Stomach smooth muscle (tissue), 2 donors: ENCODE data around the gene ZSWIM3.
"Not testable (repeated sequence)": the region's sequence is repeated elsewhere in the genome, so short reads cannot be mapped to it uniquely, and the experiment has no call there.

Experiments used
- H3K27ac ChIP-seq: one replicate; pipeline ENCODE4 v1.7.0; 2013; ENCODE audit warnings: mild to moderate bottlenecking, low read length, inconsistent platforms
- H3K27me3 ChIP-seq, 2 donors: one replicate each; pipeline ENCODE4 v1.7.0; 2013; ENCODE audit warnings: low read length in 2 of 2; ENCODE audit not compliant: insufficient read depth in 2 of 2, control insufficient read depth in 1 of 2
- H3K36me3 ChIP-seq, 2 donors: one replicate each; pipeline ENCODE4 v1.7.0; 2013; ENCODE audit warnings: low read length in 2 of 2; ENCODE audit not compliant: control insufficient read depth in 2 of 2, insufficient read depth in 2 of 2
- H3K4me1 ChIP-seq: one replicate; pipeline ENCODE4 v1.7.0; 2013; ENCODE audit warnings: low read length; ENCODE audit not compliant: control insufficient read depth, insufficient read depth
- H3K4me3 ChIP-seq, 2 donors: one replicate each; pipeline ENCODE4 v1.7.0; 2013; ENCODE audit warnings: low read length in 2 of 2
- H3K9ac ChIP-seq, 2 donors: one replicate each; pipeline ENCODE4 v1.7.0; 2013; ENCODE audit warnings: low read length in 2 of 2, mild to moderate bottlenecking in 1 of 2
- H3K9me3 ChIP-seq, 2 donors: one replicate each; pipeline ENCODE4 v1.7.0; 2013; ENCODE audit warnings: low read length in 2 of 2; ENCODE audit not compliant: control insufficient read depth in 2 of 2
- donor health status: healthy.
- donor health status: Pancreatic carcinoma.

Gene ZSWIM3

GRCh38 chr20:45819466-45819865 lies 37.9 kb upstream of the ZSWIM3 start:
- Histone ChIP-seq H3K4me3 (no peak overlapping the region), H3K9ac (no peak overlapping the region), H3K36me3 (no peaks in the 10 kb centered on the region), H3K9me3 (no peaks in the 10 kb centered on the region), H3K4me1 (peaks cover 24% of the 10 kb centered on the region), H3K27me3 (peaks cover 6 to 11% of the 10 kb centered on the region in 2 donors), H3K27ac (no peak overlapping the region)

GRCh38 chr20:45821947-45822346 lies 35.5 kb upstream of the ZSWIM3 start:
- no peaks in the 10 kb centered on the region for H3K9me3 ChIP-seq
- H3K36me3 ChIP-seq: no peaks in the 10 kb centered on the region
- H3K9ac ChIP-seq: no peak overlapping the region
- peaks cover 38% of the 10 kb centered on the region for H3K4me1 ChIP-seq
- H3K4me3 ChIP-seq: no peak overlapping the region
- no peak overlapping the region for H3K27ac ChIP-seq
- H3K27me3 ChIP-seq: peaks cover 6 to 11% of the 10 kb centered on the region in 2 donors

GRCh38 chr20:45822857-45823256 lies 34.6 kb upstream of the ZSWIM3 start:
- Histone ChIP-seq H3K27ac (no peak overlapping the region), H3K4me3 (peak overlapping the region in 1 of 2 donors; percentile 64), H3K27me3 (peaks cover 6 to 11% of the 10 kb centered on the region in 2 donors), H3K36me3 (no peaks in the 10 kb centered on the region), H3K9me3 (no peaks in the 10 kb centered on the region), H3K4me1 (peaks cover 38% of the 10 kb centered on the region), H3K9ac (peak overlapping the region in 1 of 2 donors; percentile 21)

GRCh38 chr20:45823949-45824835 lies 33.2 kb upstream of the ZSWIM3 start:
- Histone ChIP-seq H3K9ac (peak overlapping the region in 1 of 2 donors; percentile 9), H3K27ac (no peak overlapping the region)

GRCh38 chr20:45826381-45827019 lies 30.9 kb upstream of the ZSWIM3 start:
- Histone ChIP-seq H3K4me3 (no peak overlapping the region), H3K36me3 (no peaks in the 10 kb centered on the region), H3K4me1 (peaks cover 43% of the 10 kb centered on the region), H3K27ac (peak overlapping the region; percentile 55), H3K9me3 (no peaks in the 10 kb centered on the region), H3K9ac (peak overlapping the region in 1 of 2 donors; percentile 29), H3K27me3 (peaks cover 6 to 11% of the 10 kb centered on the region in 2 donors)

More at GRCh38 chr20:45823949-45824835, 33.2 kb upstream of the ZSWIM3 start:
- peak overlapping the region; percentile 9 to 66 for H3K4me3 ChIP-seq
- peaks cover 6 to 11% of the 10 kb centered on the region in 2 donors for H3K27me3 ChIP-seq
- no peaks in the 10 kb centered on the region for H3K36me3 ChIP-seq
- H3K4me1 ChIP-seq: peaks cover 43% of the 10 kb centered on the region
- no peaks in the 10 kb centered on the region for H3K9me3 ChIP-seq

- peak within 1 kb of the TSS in 1 of 2 donors; percentile 29 for H3K9ac ChIP-seq
- H3K9me3 ChIP-seq: no peaks in the 10 kb centered on the region
- H3K27me3 ChIP-seq: peaks cover 6 to 11% of the 10 kb centered on the region in 2 donors
- peaks cover 43% of the 10 kb centered on the region for H3K4me1 ChIP-seq
- H3K27ac ChIP-seq: peak within 1 kb of the TSS; percentile 55
- no peak within 1 kb of the TSS for H3K4me3 ChIP-seq
- no peaks in the 10 kb centered on the region for H3K36me3 ChIP-seq
Measured at GRCh38 chr20:45827030-45827652, 30.3 kb upstream of the ZSWIM3 start, which contains the start of gene TNNC2. Gene TNNC2 (minus strand): TSS chr20:45827312. CDS start chr20:45827248, 64 bp downstream.

- H3K36me3 ChIP-seq: no peaks in the 10 kb centered on the region
Measured at GRCh38 chr20:45827712-45828111, 29.7 kb upstream of the ZSWIM3 start.

GRCh38 chr20:45828589-45828988 lies 28.8 kb upstream of the ZSWIM3 start:
- Histone ChIP-seq H3K4me3 (no peak overlapping the region), H3K9ac (no peak overlapping the region), H3K27ac (no peak overlapping the region), H3K27me3 (peaks cover 2 to 5% of the 10 kb centered on the region in 2 donors), H3K9me3 (no peaks in the 10 kb centered on the region), H3K4me1 (peaks cover 45% of the 10 kb centered on the region), H3K36me3 (no peaks in the 10 kb centered on the region)

More at GRCh38 chr20:45827712-45828111, 29.7 kb upstream of the ZSWIM3 start:
- Histone ChIP-seq H3K4me1 (peaks cover 47% of the 10 kb centered on the region), H3K27me3 (peaks cover 6 to 10% of the 10 kb centered on the region in 2 donors), H3K9ac (no peak overlapping the region), H3K27ac (peak overlapping the region; percentile 24), H3K4me3 (no peak overlapping the region), H3K9me3 (no peaks in the 10 kb centered on the region)

GRCh38 chr20:45829673-45830106 lies 27.7 kb upstream of the ZSWIM3 start:
- H3K4me1 ChIP-seq: peaks cover 49% of the 10 kb centered on the region
- H3K27ac ChIP-seq: not testable (repeated sequence)

GRCh38 chr20:45832619-45833018 lies 24.8 kb upstream of the ZSWIM3 start:
- Histone ChIP-seq H3K9me3 (no peaks in the 10 kb centered on the region), H3K9ac (peak overlapping the region; percentile 94 to 95), H3K4me1 (peaks cover 52% of the 10 kb centered on the region), H3K27me3 (no peaks in the 10 kb centered on the region), H3K36me3 (peaks cover 0 to 3% of the 10 kb centered on the region in 2 donors), H3K4me3 (peak overlapping the region; percentile 78 to 91), H3K27ac (peak overlapping the region; percentile 96)

More at GRCh38 chr20:45829673-45830106, 27.7 kb upstream of the ZSWIM3 start:
- not testable (repeated sequence) for H3K4me3 ChIP-seq, H3K9me3 ChIP-seq, H3K36me3 ChIP-seq, H3K27me3 ChIP-seq, H3K9ac ChIP-seq
